ENCODE data around the gene CNFN. TPM values are rescaled to one million over a fixed set of nuclear protein-coding genes. Genes with fewer than 3 reads are reported as not detected.

CNFN gene
- total and polyA plus RNA-seq, 8 donors = 0.32 to 3.2 (median 0.55) TPM; not detected in 1

DNA sequence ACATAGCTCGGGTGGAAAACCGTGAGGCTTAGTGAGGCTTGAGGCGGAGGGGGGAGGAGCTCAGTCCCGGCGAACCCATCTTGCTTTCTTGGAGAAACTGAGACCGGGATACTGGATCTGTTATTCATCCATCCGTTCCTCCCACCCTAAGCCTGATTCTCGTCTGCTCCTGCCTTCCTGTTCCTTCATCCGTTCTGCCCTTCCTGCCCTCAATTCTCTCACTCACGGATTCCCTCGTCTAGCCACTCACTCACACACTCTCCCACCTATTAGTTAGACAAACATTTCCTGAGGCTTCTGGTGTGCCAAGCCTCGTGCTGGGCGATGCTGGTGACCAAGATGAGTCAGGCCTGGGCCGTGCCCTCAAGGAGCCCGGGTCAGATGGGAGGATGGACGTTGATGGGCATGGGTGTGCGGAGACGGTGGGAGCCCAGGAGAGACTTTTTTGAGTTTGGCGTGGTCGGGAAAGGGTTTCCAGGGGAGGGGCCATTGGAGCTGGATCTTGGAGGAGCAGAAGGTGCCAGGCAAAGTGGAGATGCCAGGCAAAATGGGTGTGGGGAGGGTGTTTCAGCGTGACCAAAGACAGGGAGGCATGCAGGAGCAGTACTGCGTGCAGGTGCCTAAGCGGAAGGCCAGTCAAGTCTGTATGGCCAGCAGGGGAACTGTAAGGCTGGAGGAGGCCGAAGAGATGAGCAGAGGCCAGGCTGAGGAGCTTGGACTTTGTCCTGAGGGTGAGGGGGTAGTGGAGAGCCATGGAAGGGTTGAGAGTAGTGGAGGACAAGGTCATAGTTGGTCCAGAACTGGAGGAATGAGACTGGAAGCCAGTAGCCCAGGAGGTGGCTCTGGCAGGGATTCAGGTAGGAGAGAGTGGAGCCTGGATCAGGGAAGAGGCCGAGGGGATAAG is 7.4 kb upstream of the CNFN start:
- intact Hi-C loops (cut with DNase I) = no loop called here
- Histone ChIP-seq H3K4me3 (peak overlapping the region; percentile 29 to 56), H3K27ac (peak overlapping the region; percentile 74 to 81), H3K36me3 (no peaks in the 10 kb centered on the region), H3K4me1 (peaks cover 9 to 34% of the 10 kb centered on the region in 2 donors), H3K9me3 (no peaks in the 10 kb centered on the region), H3K27me3 (peaks cover 0 to 7% of the 10 kb centered on the region in 2 donors)
- ATAC-seq (peak; percentile 1), DNase-seq (no peak)
- TF ChIP-seq, protein P1, sequence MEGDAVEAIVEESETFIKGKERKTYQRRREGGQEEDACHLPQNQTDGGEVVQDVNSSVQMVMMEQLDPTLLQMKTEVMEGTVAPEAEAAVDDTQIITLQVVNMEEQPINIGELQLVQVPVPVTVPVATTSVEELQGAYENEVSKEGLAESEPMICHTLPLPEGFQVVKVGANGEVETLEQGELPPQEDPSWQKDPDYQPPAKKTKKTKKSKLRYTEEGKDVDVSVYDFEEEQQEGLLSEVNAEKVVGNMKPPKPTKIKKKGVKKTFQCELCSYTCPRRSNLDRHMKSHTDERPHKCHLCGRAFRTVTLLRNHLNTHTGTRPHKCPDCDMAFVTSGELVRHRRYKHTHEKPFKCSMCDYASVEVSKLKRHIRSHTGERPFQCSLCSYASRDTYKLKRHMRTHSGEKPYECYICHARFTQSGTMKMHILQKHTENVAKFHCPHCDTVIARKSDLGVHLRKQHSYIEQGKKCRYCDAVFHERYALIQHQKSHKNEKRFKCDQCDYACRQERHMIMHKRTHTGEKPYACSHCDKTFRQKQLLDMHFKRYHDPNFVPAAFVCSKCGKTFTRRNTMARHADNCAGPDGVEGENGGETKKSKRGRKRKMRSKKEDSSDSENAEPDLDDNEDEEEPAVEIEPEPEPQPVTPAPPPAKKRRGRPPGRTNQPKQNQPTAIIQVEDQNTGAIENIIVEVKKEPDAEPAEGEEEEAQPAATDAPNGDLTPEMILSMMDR (IDR thresholded peaks at IDR 0.05) = no peak

DNA sequence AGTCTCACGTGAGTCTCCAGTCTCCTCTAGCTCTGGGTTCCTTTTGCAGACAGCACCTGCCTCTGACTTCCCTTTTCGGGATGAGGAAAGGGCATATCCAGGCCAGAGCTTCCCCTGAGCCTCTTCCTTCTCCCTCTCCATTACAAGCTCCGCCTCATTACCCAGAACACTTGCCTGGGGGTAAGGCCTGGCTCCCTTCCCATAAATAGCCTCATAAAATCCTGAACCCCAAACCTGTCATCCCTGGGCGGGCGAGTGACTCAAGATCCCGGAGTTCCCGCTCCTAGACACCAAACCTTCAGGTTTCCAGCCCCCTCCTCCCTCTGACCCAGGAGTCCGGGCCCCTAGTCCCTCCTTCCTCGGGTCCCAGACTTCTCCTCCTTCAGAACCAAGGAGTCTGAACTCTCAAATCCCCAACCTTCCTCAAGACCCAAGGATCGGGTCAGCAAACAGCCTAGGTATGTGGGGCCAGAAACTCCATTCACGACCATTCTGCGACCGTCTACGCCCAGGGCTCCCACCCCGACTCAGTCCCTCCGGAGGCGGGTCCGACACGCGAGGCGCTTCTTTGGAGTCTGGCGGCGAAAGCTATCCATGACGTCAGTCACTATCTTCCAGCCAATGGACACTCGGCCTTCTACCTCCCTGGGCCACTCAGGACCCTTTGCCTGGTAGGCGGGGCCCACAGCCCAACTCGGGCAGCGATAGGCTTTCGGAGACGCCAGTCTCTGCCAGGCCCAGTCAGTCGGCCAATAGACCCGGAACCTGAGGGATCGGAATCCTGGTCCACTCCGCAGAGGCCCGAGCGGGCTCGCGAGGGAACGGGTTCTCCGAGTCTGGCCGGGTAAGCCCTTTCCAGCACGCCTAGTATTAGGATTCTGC is 6.5 kb upstream of the CNFN start:
- Histone ChIP-seq H3K9me3 (no peaks in the 10 kb centered on the region), H3K36me3 (no peaks in the 10 kb centered on the region), H3K27me3 (peaks cover 0 to 4% of the 10 kb centered on the region in 2 donors), H3K4me3 (peak overlapping the region; percentile 29 to 56), H3K4me1 (peaks cover 9 to 25% of the 10 kb centered on the region in 2 donors), H3K27ac (peak overlapping the region; percentile 80 to 81)
- TF ChIP-seq, protein P1 (IDR thresholded peaks at IDR 0.05) = no peak
- DNase-seq (peak; percentile 97 to 99 (median 98)), ATAC-seq (peak; percentile 97)
- intact Hi-C loops (cut with DNase I) = no loop called here

DNA sequence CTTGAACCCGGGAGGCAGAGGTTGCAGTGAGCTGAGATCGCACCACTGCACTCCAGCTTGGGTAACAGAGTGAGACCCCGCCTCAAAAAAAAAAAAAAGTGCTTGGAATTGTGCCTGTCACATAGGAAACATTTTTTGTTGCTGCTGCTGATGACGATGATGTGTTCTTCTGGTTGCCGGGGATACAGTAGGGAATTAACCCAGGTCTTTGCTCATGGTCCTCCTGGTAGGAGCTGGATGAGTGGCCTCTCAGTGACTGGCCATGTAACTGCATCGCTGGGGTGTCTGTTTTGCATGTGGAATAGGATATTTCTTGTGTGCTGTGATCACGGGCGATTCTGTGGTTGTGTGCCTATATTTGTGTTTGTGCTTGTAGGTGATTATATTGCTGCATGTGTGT is 4.7 kb upstream of the CNFN start:
- intact Hi-C loops (cut with DNase I) = no loop called here
- H3K4me1 ChIP-seq = peaks cover 5 to 17% of the 10 kb centered on the region in 2 donors
- H3K27me3 ChIP-seq = peaks cover 5 to 21% of the 10 kb centered on the region in 2 donors
- TF ChIP-seq, protein P1 (IDR thresholded peaks at IDR 0.05) = no peak
- no peaks in the 10 kb centered on the region for H3K36me3 ChIP-seq
- H3K4me3 ChIP-seq = no peak overlapping the region
- ATAC-seq = no peak
- no peaks in the 10 kb centered on the region for H3K9me3 ChIP-seq
- DNase-seq = no peak
- no peak overlapping the region for H3K27ac ChIP-seq

DNA sequence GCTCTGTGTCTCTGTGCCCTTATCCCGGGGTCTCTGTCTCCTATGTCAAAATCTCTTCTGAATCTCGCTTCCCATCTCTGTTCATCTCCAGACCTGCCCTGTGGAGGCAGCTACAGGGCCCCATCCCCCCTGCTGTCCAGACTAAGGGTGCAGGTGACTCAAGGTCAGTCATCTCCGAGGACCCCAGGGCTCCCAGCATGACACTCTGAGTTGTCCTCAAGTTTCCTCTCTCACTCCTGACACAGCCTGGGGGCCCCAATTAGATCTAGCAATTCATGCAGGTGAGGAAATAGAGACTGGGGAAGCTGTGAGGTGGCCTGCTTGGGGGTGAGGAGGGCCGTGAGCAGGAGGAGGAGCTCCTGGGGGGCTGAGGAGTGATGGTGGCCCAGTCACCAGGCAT is 2.1 kb upstream of the CNFN start:
- intact Hi-C loops (cut with DNase I) = no loop called here
- DNase-seq (no peak), ATAC-seq (no peak)
- Histone ChIP-seq H3K27me3 (peaks cover 9 to 46% of the 10 kb centered on the region in 2 donors), H3K4me1 (peaks cover 0 to 14% of the 10 kb centered on the region in 2 donors), H3K27ac (no peak overlapping the region), H3K4me3 (no peak overlapping the region), H3K36me3 (no peaks in the 10 kb centered on the region), H3K9me3 (no peaks in the 10 kb centered on the region)
- TF ChIP-seq, protein P1 (IDR thresholded peaks at IDR 0.05) = no peak

Measured in left lung (tissue), 10 donors.